ENCODE measurements around the gene RANBP3. TPM values are rescaled to one million over a fixed set of nuclear protein-coding genes. Genes with fewer than 3 reads are reported as not detected.

Gene RANBP3
- polyA plus RNA-seq, 1 of the 3 experiments (the other 2 are of a cell fraction), result 84.0 TPM

DNA sequence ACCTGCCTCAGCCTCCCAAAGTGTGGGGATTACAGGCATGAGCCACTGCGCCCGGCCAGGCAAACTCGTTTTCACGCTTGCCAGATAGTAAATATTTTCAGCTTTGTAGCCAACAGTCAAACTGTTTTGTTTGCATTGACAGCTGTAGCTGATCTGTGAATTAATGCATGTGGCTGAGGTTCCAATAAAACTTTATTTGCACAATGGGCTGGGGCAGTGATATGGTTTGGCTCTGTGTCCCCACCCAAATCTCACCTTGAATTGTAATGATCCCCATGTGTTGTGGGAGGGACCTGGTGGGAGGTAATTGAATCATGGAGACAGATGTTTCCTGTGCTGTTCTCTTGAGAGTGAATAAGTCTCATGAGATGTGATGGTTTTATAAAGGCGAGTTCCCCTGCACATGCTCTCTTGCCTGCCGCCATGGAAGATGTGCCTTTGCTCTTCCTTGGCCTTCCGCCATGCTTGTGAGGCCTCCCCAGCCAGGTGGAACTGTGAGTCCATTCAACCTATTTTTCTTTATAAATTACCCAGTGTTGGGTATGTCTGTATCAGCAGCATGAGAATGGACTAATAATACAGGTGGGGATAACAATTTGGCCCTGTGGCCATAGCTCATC lies 22.4 kb upstream of the RANBP3 start:
- Histone ChIP-seq H3K4me2 (no peak overlapping the region), H3F3A (replicated peaks; ENCODE audit: insufficient read depth) (no peaks in the 10 kb centered on the region), H3K27ac (ENCODE audit: low read depth in 2 of 2, low read length in 1 of 2) (no peak overlapping the region), H3K9ac (no peak overlapping the region), H3K9me3 (no peaks in the 10 kb centered on the region), H3K36me3 (replicated peaks in 1 of 2; ENCODE audit: control insufficient read depth in 1 of 2, insufficient read depth in 2 of 2, low read length in 1 of 2) (peaks cover 0 to 12% of the 10 kb centered on the region in 2 experiments), H3K9me2 (no peaks in the 10 kb centered on the region), H3K4me3 (ENCODE audit: low read depth in 2 of 2, low read length in 1 of 2) (no peak overlapping the region), H4K20me1 (ENCODE audit: insufficient read depth) (no peaks in the 10 kb centered on the region), H3K79me2 (ENCODE audit: insufficient read depth) (no peaks in the 10 kb centered on the region), H3K4me1 (ENCODE audit: control insufficient read depth in 1 of 2, insufficient read depth in 2 of 2, low read depth in 1 of 2, low read length in 1 of 2) (peaks cover 0 to 4% of the 10 kb centered on the region in 2 experiments; a peak in 1 of 4 replicates), H3K27me3 (ENCODE audit: insufficient read depth) (no peaks in the 10 kb centered on the region), H2AFZ (ENCODE audit: low read depth) (no peak overlapping the region)
- CTCF ChIA-PET, result interaction anchor here (1.6 to 3.3 kb wide), 2 partner anchors 13 to 22 kb away, joined by 13 to 33 read pairs; no protein-coding TSS in a partner anchor
- WGBS (ENCODE audit: low lambda C conversion rate), result 90% methylated on average over 7 of the region's 7 CpGs
- TF ChIP-seq YY1 (IDR thresholded peaks at IDR 0.05; ENCODE audit: low read depth) (no peak), SMC3 (IDR thresholded peaks at IDR 0.05; ENCODE audit: low read depth, low read length) (no peak), MXI1 (IDR thresholded peaks at IDR 0.05; ENCODE audit: low read depth, low read length) (no peak), NFIC (IDR thresholded peaks at IDR 0.05; ENCODE audit: borderline replicate concordance) (no peak), TAF1 (IDR thresholded peaks at IDR 0.05; ENCODE audit: borderline replicate concordance, low read depth, low read length) (no peak), FOSL2 (IDR thresholded peaks at IDR 0.05; ENCODE audit: borderline replicate concordance, low read depth) (no peak), FOXJ3 (CRISPR knock-in tag; IDR thresholded peaks at IDR 0.05) (no peak), FOXM1 (IDR thresholded peaks at IDR 0.05; ENCODE audit: low read depth) (no peak)
- TF ChIP-seq, protein P1, sequence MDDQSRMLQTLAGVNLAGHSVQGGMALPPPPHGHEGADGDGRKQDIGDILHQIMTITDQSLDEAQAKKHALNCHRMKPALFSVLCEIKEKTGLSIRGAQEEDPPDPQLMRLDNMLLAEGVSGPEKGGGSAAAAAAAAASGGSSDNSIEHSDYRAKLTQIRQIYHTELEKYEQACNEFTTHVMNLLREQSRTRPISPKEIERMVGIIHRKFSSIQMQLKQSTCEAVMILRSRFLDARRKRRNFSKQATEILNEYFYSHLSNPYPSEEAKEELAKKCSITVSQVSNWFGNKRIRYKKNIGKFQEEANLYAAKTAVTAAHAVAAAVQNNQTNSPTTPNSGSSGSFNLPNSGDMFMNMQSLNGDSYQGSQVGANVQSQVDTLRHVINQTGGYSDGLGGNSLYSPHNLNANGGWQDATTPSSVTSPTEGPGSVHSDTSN (IDR thresholded peaks at IDR 0.05), result no peak
- TF ChIP-seq, protein P2, sequence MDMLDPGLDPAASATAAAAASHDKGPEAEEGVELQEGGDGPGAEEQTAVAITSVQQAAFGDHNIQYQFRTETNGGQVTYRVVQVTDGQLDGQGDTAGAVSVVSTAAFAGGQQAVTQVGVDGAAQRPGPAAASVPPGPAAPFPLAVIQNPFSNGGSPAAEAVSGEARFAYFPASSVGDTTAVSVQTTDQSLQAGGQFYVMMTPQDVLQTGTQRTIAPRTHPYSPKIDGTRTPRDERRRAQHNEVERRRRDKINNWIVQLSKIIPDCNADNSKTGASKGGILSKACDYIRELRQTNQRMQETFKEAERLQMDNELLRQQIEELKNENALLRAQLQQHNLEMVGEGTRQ (IDR thresholded peaks at IDR 0.05; ENCODE audit: borderline replicate concordance, low read depth, low read length), result no peak
- DNase-seq, result no peak
- POLR2A ChIA-PET, result no interaction called here

DNA sequence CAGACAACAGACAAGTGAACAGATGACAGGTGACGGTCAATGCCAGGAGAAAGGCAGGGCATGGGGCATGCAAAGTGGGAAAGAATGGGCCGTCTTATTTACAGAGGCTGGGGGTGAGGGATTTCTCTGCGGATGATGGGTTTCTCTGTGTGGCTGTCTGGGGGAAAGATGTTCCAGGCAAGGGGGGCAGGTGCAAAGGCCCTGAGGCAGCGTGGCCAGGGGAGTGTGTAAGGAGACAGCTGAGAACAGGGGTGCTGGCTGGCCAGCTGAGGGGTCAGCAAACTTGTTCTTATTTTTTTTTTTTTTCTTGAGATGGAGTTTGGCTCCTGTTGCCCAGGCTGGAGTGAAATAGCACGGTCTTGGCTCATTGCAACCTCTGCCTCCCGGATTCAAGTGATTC lies 21.8 kb upstream of the RANBP3 start:
- no peaks in the 10 kb centered on the region for H3K27me3 ChIP-seq (ENCODE audit: insufficient read depth)
- no peaks in the 10 kb centered on the region for H3F3A ChIP-seq (replicated peaks; ENCODE audit: insufficient read depth)
- no peak overlapping the region for H3K27ac ChIP-seq (ENCODE audit: low read depth in 2 of 2, low read length in 1 of 2)
- no peak overlapping the region for H3K4me3 ChIP-seq (ENCODE audit: low read depth in 2 of 2, low read length in 1 of 2)
- no peaks in the 10 kb centered on the region for H4K20me1 ChIP-seq (ENCODE audit: insufficient read depth)
- no peaks in the 10 kb centered on the region for H3K9me2 ChIP-seq
- peaks cover 0 to 12% of the 10 kb centered on the region in 2 experiments for H3K36me3 ChIP-seq (replicated peaks in 1 of 2; ENCODE audit: control insufficient read depth in 1 of 2, insufficient read depth in 2 of 2, low read length in 1 of 2)
- H2AFZ ChIP-seq (ENCODE audit: low read depth), result no peak overlapping the region
- 97% methylated on average over 6 of the region's 6 CpGs for WGBS (ENCODE audit: low lambda C conversion rate)
- no peak overlapping the region for H3K9ac ChIP-seq
- no peak overlapping the region for H3K4me2 ChIP-seq
- POLR2A ChIA-PET, result no interaction called here
- no peak for DNase-seq
- H3K79me2 ChIP-seq (ENCODE audit: insufficient read depth), result no peaks in the 10 kb centered on the region
- H3K9me3 ChIP-seq, result no peaks in the 10 kb centered on the region
- H3K4me1 ChIP-seq (ENCODE audit: control insufficient read depth in 1 of 2, insufficient read depth in 2 of 2, low read depth in 1 of 2, low read length in 1 of 2), result peaks cover 0 to 11% of the 10 kb centered on the region in 2 experiments; a peak in 1 of 4 replicates
- CTCF ChIA-PET, result interaction anchor here (1.6 to 3.3 kb wide), 2 partner anchors 13 to 23 kb away, joined by 13 to 33 read pairs; no protein-coding TSS in a partner anchor
- no peak for TF ChIP-seq YY1 (IDR thresholded peaks at IDR 0.05; ENCODE audit: low read depth)
- TF ChIP-seq, protein P3, sequence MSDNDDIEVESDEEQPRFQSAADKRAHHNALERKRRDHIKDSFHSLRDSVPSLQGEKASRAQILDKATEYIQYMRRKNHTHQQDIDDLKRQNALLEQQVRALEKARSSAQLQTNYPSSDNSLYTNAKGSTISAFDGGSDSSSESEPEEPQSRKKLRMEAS (IDR thresholded peaks at IDR 0.05; ENCODE audit: low read depth), result no peak
- TF ChIP-seq SMC3 (IDR thresholded peaks at IDR 0.05; ENCODE audit: low read depth, low read length), result no peak
- no peak for TF ChIP-seq JUND (IDR thresholded peaks at IDR 0.05)
- TF ChIP-seq, protein P4, sequence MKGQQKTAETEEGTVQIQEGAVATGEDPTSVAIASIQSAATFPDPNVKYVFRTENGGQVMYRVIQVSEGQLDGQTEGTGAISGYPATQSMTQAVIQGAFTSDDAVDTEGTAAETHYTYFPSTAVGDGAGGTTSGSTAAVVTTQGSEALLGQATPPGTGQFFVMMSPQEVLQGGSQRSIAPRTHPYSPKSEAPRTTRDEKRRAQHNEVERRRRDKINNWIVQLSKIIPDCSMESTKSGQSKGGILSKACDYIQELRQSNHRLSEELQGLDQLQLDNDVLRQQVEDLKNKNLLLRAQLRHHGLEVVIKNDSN (IDR thresholded peaks at IDR 0.05; ENCODE audit: borderline replicate concordance, low read depth), result no peak
- no peak for TF ChIP-seq RXRA (IDR thresholded peaks at IDR 0.05; ENCODE audit: borderline replicate concordance, low read depth)
- TF ChIP-seq EP300 (IDR thresholded peaks at IDR 0.05; ENCODE audit: borderline replicate concordance in 1 of 2, low read depth in 1 of 2, low read length in 1 of 2), result no peak
- no peak for TF ChIP-seq MXI1 (IDR thresholded peaks at IDR 0.05; ENCODE audit: low read depth, low read length)
- TF ChIP-seq TAF1 (IDR thresholded peaks at IDR 0.05; ENCODE audit: borderline replicate concordance, low read depth, low read length), result no peak
- TF ChIP-seq, protein P2 (IDR thresholded peaks at IDR 0.05; ENCODE audit: borderline replicate concordance, low read depth, low read length), result no peak
- TF ChIP-seq MEF2A (IDR thresholded peaks at IDR 0.05; ENCODE audit: borderline replicate concordance, low read depth), result no peak
- no peak for TF ChIP-seq RFX5 (IDR thresholded peaks at IDR 0.05; ENCODE audit: low read length)
- TF ChIP-seq GABPA (IDR thresholded peaks at IDR 0.05; ENCODE audit: low read depth), result no peak
- TF ChIP-seq, protein P5, sequence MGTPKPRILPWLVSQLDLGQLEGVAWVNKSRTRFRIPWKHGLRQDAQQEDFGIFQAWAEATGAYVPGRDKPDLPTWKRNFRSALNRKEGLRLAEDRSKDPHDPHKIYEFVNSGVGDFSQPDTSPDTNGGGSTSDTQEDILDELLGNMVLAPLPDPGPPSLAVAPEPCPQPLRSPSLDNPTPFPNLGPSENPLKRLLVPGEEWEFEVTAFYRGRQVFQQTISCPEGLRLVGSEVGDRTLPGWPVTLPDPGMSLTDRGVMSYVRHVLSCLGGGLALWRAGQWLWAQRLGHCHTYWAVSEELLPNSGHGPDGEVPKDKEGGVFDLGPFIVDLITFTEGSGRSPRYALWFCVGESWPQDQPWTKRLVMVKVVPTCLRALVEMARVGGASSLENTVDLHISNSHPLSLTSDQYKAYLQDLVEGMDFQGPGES (IDR thresholded peaks at IDR 0.05; ENCODE audit: low read depth, low read length), result no peak
- TF ChIP-seq, protein P6, sequence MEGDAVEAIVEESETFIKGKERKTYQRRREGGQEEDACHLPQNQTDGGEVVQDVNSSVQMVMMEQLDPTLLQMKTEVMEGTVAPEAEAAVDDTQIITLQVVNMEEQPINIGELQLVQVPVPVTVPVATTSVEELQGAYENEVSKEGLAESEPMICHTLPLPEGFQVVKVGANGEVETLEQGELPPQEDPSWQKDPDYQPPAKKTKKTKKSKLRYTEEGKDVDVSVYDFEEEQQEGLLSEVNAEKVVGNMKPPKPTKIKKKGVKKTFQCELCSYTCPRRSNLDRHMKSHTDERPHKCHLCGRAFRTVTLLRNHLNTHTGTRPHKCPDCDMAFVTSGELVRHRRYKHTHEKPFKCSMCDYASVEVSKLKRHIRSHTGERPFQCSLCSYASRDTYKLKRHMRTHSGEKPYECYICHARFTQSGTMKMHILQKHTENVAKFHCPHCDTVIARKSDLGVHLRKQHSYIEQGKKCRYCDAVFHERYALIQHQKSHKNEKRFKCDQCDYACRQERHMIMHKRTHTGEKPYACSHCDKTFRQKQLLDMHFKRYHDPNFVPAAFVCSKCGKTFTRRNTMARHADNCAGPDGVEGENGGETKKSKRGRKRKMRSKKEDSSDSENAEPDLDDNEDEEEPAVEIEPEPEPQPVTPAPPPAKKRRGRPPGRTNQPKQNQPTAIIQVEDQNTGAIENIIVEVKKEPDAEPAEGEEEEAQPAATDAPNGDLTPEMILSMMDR (IDR thresholded peaks at IDR 0.05), result no peak
